Prostate gland (tissue), 2 donors: ENCODE measurements around the gene HOXA7.

ENCODE experiments used
- CTCF ChIP-seq, 4 experiments: fragments of 200-600 bp in 2 of 4; fragments of 450-650 bp in 2 of 4; sonication (generic) in 2 of 4; IDR thresholded peaks; 1 replicate in 3 of 4; 2 replicates in 1 of 4; pipeline ENCODE4 v1.5.1; 2016 to 2019; ENCODE audit warnings: antibody characterized with exemption in 4 of 4, mild to moderate bottlenecking in 2 of 4, moderate library complexity in 2 of 4
- POLR2A ChIP-seq: fragments of 450-650 bp; IDR thresholded peaks from one replicate; pipeline ENCODE4 v1.6.1; 2016; ENCODE audit warnings: antibody characterized with exemption, mild to moderate bottlenecking

- no peak for TF ChIP-seq POLR2A
- TF ChIP-seq CTCF (IDR thresholded peaks at IDR 0.05) = no peak
Observed at GRCh38 chr7:27128776-27129728, 27.4 kb downstream of the HOXA7 start.
